A673 (cell line): ENCODE measurements around the gene DMRTA2. TPM values are rescaled to one million over a fixed set of nuclear protein-coding genes. Genes with fewer than 3 reads are reported as not detected.

ENCODE experiments used
- BruUV-seq: library from RNA; stranded (reverse); fragments of 400-500 nt; replicated peaks from 2 replicates; lab custom pipeline; 2021; lab: Mats Ljungman, UMichigan
- CTCF ChIA-PET: fragments of 300-600 bp; sonication (Branson Sonifier 250); formaldehyde crosslinking; loops from one replicate; lab custom pipeline; 2022; ENCODE audit warnings: antibody characterized with exemption; lab: Charles Lee
- POLR2A ChIA-PET: fragments of 300-600 bp; sonication (Branson Sonifier 250); formaldehyde crosslinking; loops from one replicate; lab custom pipeline; 2022; ENCODE audit warnings: antibody characterized with exemption; ENCODE audit not compliant: low non-redundant PET; lab: Charles Lee
- DNase-seq: peaks from one replicate; pipeline ENCODE4 v3.0.0-alpha.2; 2015; ENCODE audit warnings: low spot score
- H3K27ac ChIP-seq: fragments of 200-600 bp; sonication (generic); 2 replicates; pipeline ENCODE4 v1.5.1; 2016; ENCODE audit warnings: mixed run types, low read depth, mild to moderate bottlenecking, mixed read lengths, antibody characterized with exemption, low read length; ENCODE audit not compliant: poor library complexity, severe bottlenecking
- H3K27me3 ChIP-seq: fragments of 200-600 bp; sonication (generic); replicated peaks from 2 replicates; pipeline ENCODE4 v1.6.1; 2017; ENCODE audit warnings: mixed run types, low read depth, mild to moderate bottlenecking, mixed read lengths, antibody characterized with exemption, low read length; ENCODE audit not compliant: insufficient read depth, poor library complexity
- H3K36me3 ChIP-seq: fragments of 200-600 bp; sonication (generic); 2 replicates; pipeline ENCODE4 v1.6.1; 2016; ENCODE audit warnings: mixed run types, mild to moderate bottlenecking, mixed read lengths, antibody characterized with exemption, low read length; ENCODE audit not compliant: insufficient read depth, poor library complexity, severe bottlenecking
- H3K4me1 ChIP-seq: fragments of 200-600 bp; sonication (generic); 2 replicates; pipeline ENCODE4 v1.6.1; 2017; ENCODE audit warnings: mixed run types, mild to moderate bottlenecking, mixed read lengths, antibody characterized with exemption, low read length; ENCODE audit not compliant: insufficient read depth, poor library complexity, severe bottlenecking
- H3K4me3 ChIP-seq: fragments of 200-600 bp; sonication (generic); 2 replicates; pipeline ENCODE4 v1.5.1; 2016; ENCODE audit warnings: low read depth, mixed run types, mild to moderate bottlenecking, mixed read lengths, low read length; ENCODE audit not compliant: poor library complexity, severe bottlenecking
- H3K9me3 ChIP-seq: fragments of 200-600 bp; sonication (generic); 2 replicates; pipeline ENCODE4 v1.6.1; 2016; ENCODE audit warnings: mixed run types, low read depth, mild to moderate bottlenecking, mixed read lengths, antibody characterized with exemption, low read length; ENCODE audit not compliant: poor library complexity, severe bottlenecking
- EZH2 ChIP-seq: fragments of 200-600 bp; sonication (generic); IDR thresholded peaks from 2 replicates; pipeline ENCODE4 v1.6.1; 2017; ENCODE audit warnings: borderline replicate concordance, low read depth, mild to moderate bottlenecking, mixed read lengths, antibody characterized with exemption, low read length; ENCODE audit not compliant: poor library complexity, severe bottlenecking
- intact Hi-C: fragments of 100-400 bp; cut with micrococcal nuclease; formaldehyde crosslinking; loops from one replicate; pipeline ENCODE4 v1.10.0; 2022; ENCODE audit not compliant: unreplicated experiment
- total RNA-seq: library from RNA; stranded (reverse); gene quantifications from 2 replicates; pipeline ENCODE4 v1.2.3, GENCODE V29; 2021
- TF ChIP-seq, protein P1 (sequence below): fragments of 300-800, 200-600 bp; sonication (generic); conservative IDR thresholded peaks from 2 replicates; pipeline ENCODE4 v1.5.1; 2017; ENCODE audit warnings: low read depth, mild to moderate bottlenecking, antibody characterized with exemption, low read length, moderate library complexity, mixed read lengths

DMRTA2 gene
- total RNA-seq, 1 experiment from 2014 or later = 0.37 TPM

DNA sequence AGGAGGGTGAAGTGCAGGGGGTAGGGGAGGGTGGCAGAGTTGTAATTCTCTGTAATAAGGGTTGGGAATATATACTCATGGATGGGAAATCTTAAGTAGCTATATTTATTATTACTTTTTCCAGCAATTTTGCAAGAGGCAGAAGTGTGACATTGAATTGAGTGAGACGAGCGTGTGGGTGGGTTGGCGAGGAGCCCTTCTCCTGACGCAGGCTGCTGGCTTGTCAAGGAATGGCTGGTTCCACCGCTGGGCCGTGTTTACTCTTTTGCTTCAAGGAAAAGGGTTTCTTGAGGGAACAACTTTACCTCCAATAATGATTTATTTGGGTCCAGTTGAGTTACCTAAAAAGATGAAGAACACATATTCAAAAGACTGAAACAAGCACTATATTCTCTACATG, 17.9 kb upstream of the DMRTA2 start:
- no TSS peak for BruUV-seq
- CTCF ChIA-PET = no interaction called here

DNA sequence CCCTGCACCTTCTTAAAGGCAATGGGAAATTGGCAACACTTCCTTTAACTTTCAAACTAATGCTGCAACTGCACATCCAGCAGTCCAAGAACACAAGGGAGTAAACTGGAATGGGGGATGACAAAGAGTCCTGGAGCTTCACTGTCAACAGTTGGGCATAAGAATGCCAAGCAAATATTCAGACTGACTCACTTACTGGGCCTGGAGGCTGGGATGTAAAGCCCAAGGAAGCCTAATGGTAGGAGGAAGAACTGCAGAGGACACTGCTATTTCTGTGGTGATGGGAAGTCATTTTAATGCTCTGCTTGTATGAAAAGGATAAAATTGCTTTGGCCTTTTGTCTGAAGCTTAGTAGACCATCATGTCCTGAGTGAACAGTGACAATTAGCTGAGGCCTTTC, 15.7 kb upstream of the DMRTA2 start:
- Histone ChIP-seq H3K36me3 (no peaks in the 10 kb centered on the region), H3K4me3 (no peak overlapping the region), H3K27me3 (no peaks in the 10 kb centered on the region), H3K27ac (no peak overlapping the region), H3K9me3 (no peaks in the 10 kb centered on the region), H3K4me1 (no peaks in the 10 kb centered on the region)
- CTCF ChIA-PET = no interaction called here
- POLR2A ChIA-PET = no interaction called here
- no peak for DNase-seq
- no TSS peak for BruUV-seq
- intact Hi-C loops = no loop called here
- TF ChIP-seq, protein P1, sequence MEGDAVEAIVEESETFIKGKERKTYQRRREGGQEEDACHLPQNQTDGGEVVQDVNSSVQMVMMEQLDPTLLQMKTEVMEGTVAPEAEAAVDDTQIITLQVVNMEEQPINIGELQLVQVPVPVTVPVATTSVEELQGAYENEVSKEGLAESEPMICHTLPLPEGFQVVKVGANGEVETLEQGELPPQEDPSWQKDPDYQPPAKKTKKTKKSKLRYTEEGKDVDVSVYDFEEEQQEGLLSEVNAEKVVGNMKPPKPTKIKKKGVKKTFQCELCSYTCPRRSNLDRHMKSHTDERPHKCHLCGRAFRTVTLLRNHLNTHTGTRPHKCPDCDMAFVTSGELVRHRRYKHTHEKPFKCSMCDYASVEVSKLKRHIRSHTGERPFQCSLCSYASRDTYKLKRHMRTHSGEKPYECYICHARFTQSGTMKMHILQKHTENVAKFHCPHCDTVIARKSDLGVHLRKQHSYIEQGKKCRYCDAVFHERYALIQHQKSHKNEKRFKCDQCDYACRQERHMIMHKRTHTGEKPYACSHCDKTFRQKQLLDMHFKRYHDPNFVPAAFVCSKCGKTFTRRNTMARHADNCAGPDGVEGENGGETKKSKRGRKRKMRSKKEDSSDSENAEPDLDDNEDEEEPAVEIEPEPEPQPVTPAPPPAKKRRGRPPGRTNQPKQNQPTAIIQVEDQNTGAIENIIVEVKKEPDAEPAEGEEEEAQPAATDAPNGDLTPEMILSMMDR = 0 out of 2 replicates have a peak, but pooled peaks have one; percentile 12
- TF ChIP-seq EZH2 = no peak

More for the DNA sequence above, 17.9 kb upstream of the DMRTA2 start:
- intact Hi-C loops = no loop called here
- H3K9me3 ChIP-seq = no peaks in the 10 kb centered on the region
- H3K4me1 ChIP-seq = no peaks in the 10 kb centered on the region
- no peaks in the 10 kb centered on the region for H3K36me3 ChIP-seq
- TF ChIP-seq, protein P1 = no peak
- no peak for TF ChIP-seq EZH2
- POLR2A ChIA-PET = no interaction called here
- no peak overlapping the region for H3K4me3 ChIP-seq
- no peak overlapping the region for H3K27ac ChIP-seq
- H3K27me3 ChIP-seq = no peaks in the 10 kb centered on the region
- DNase-seq = no peak

- Histone ChIP-seq H3K9me3 (no peaks in the 10 kb centered on the region), H3K4me3 (no peak overlapping the region), H3K4me1 (no peaks in the 10 kb centered on the region), H3K27ac (no peak overlapping the region), H3K27me3 (peaks cover 10% of the 10 kb centered on the region), H3K36me3 (no peaks in the 10 kb centered on the region)
- no peak for DNase-seq
- CTCF ChIA-PET = no interaction called here
- intact Hi-C loops = no loop called here
- POLR2A ChIA-PET = no interaction called here
- no peak for TF ChIP-seq EZH2
- TF ChIP-seq, protein P1 = no peak
- BruUV-seq = no TSS peak
Measured at GRCh38 chr1:50436489-50436888, 13.2 kb upstream of the DMRTA2 start.
